Thyroid gland (tissue), 4 donors: ENCODE data around the gene GRIK4. TPM values are rescaled to one million over a fixed set of nuclear protein-coding genes. Genes with fewer than 3 reads are reported as not detected.

Experiments
- DNase-seq, 2 donors: peaks; one replicate each; pipeline ENCODE4 v3.0.0-alpha.2; 2019
- H3K27ac ChIP-seq, 3 donors: fragments of 200-600 bp; sonication (generic); 1 replicate in 2 of 3; 2 replicates in 1 of 3; pipeline ENCODE4 v1.5.1; 2016 to 2019; ENCODE audit warnings: mild to moderate bottlenecking in 1 of 3, moderate library complexity in 1 of 3
- H3K27me3 ChIP-seq: fragments of 200-600 bp; sonication (generic); one replicate; pipeline ENCODE4 v1.5.1; 2019
- H3K36me3 ChIP-seq, 2 donors: fragments of 200-600 bp; sonication (generic); one replicate each; pipeline ENCODE4 v1.5.1; 2016 to 2019
- H3K4me1 ChIP-seq, 2 donors: fragments of 200-600 bp; sonication (generic); one replicate each; pipeline ENCODE4 v1.5.1; 2017 to 2019
- H3K4me3 ChIP-seq, 3 donors: fragments of 200-600 bp; sonication (generic); replicated peaks in 1 of 3; 1 replicate in 2 of 3; 2 replicates in 1 of 3; pipeline ENCODE4 v1.5.1; 2016; ENCODE audit warnings: mild to moderate bottlenecking in 1 of 3
- H3K9me3 ChIP-seq: fragments of 200-600 bp; sonication (generic); one replicate; pipeline ENCODE4 v1.5.1; 2017
- CTCF ChIP-seq, 6 experiments: fragments of 200-600 bp in 3 of 6; fragments of 450-650 bp in 3 of 6; sonication (generic) in 3 of 6; IDR thresholded peaks; one replicate each; pipeline ENCODE4 v1.5.1; 2016 to 2019; ENCODE audit warnings: antibody characterized with exemption in 6 of 6, mild to moderate bottlenecking in 2 of 6, inconsistent platforms in 1 of 6, moderate library complexity in 1 of 6
- POLR2A ChIP-seq, 2 donors: fragments of 450-650 bp; IDR thresholded peaks; one replicate each; pipeline ENCODE4 v1.6.1; 2017; ENCODE audit warnings: antibody characterized with exemption in 2 of 2, mild to moderate bottlenecking in 2 of 2, moderate library complexity in 1 of 2
- WGBS, 2 donors: methylation state at CpG; one replicate each; pipeline ENCODE4 v1.1.5; 2017; 5-methylcytosine and 5-hydroxymethylcytosine counted together
- intact Hi-C: fragments of 100-400 bp; cut with DNase I; formaldehyde crosslinking; loops from one replicate; pipeline ENCODE4 v1.15.1; 2023
- total RNA-seq, 4 donors: library from RNA; depleted of rRNA; stranded (reverse); fragments of >200 nt; gene quantifications; one replicate each; pipeline ENCODE4 v1.2.3, GENCODE V29; 2016

Gene GRIK4
- total RNA-seq, 4 donors from 2014 or later, result 0.54 to 3.7 (median 0.99) TPM

DNA sequence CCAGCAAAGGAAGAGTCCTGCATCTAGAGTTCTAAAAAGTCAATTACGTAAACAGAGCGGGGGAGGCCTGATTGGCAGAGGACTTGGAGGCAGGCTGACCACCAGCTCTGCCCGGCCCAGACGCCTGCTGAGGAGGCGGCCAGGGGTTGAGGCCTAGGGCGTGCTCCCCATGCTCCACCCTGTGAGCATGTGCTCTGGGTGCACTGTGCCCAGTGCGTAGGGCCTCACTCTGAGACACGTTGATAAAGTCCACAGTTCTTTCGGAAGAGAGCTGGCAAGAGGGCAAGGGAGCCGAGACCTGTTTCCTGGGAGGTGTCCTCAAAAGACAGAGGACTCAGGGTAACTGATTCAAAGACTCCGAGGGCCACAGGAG is 25.2 kb downstream of the GRIK4 start:
- DNase-seq, result no peak
- 91 to 97% methylated on average over 11 of the region's 11 CpGs for WGBS, 2 donors
- intact Hi-C loops, result no loop called here
- Histone ChIP-seq H3K27me3 (no peaks in the 10 kb centered on the region), H3K4me3 (no peak overlapping the region), H3K9me3 (no peaks in the 10 kb centered on the region), H3K27ac (no peak overlapping the region), H3K36me3 (no peaks in the 10 kb centered on the region), H3K4me1 (peaks cover 21 to 35% of the 10 kb centered on the region in 2 donors)
- TF ChIP-seq POLR2A (IDR thresholded peaks at IDR 0.05) (no peak), CTCF (IDR thresholded peaks at IDR 0.05) (no peak)

DNA sequence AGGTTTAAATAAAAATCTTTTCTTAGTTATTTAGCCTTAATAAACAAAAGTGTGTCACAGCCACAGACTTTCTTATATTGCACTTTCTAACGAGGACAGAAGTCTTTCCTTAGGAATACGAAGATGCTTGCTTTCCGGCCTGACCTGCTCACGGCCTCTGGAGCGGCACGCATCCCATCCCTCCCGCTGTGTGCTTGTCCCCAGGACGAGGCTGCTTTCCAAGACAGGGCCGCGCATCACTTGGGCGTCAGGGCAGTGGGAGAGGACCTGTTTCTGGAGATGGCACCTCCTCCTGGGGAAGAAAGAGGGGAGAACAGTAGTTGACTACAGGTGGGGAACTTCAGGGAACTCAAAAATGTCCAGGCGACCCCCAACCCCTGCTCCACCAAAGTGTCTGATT is 26.4 kb downstream of the GRIK4 start:
- intact Hi-C loops, result no loop called here
- Histone ChIP-seq H3K27me3 (no peaks in the 10 kb centered on the region), H3K27ac (no peak overlapping the region), H3K4me3 (no peak overlapping the region), H3K36me3 (no peaks in the 10 kb centered on the region), H3K9me3 (no peaks in the 10 kb centered on the region), H3K4me1 (peaks cover 9 to 23% of the 10 kb centered on the region in 2 donors)
- no peak for DNase-seq
- TF ChIP-seq CTCF (IDR thresholded peaks at IDR 0.05), result no peak
- no peak for TF ChIP-seq POLR2A (IDR thresholded peaks at IDR 0.05)
- 91 to 93% methylated on average over 12 of the region's 12 CpGs for WGBS, 2 donors

DNA sequence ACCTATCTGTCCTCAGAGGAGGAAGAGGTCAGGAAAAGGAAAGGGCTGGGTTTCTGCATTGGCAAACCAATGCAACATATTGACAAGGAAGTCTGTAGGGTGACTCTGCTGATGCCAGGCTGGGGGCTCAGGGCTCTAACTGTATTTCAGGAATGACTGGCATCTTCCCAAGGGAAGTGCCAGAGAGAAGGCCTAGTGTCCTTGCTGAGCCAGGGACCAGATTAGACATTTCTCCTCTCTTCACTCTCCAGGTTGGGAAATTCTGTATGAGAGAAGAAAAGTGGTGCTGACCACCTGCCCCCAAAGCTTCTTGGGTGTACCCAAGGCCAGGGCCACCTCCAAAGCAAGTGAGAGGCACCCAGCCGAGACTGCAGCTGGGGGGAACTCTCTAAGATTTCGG is 27.2 kb downstream of the GRIK4 start:
- Histone ChIP-seq H3K4me1 (peaks cover 9 to 20% of the 10 kb centered on the region in 2 donors), H3K27me3 (no peaks in the 10 kb centered on the region), H3K27ac (no peak overlapping the region), H3K4me3 (no peak overlapping the region), H3K36me3 (no peaks in the 10 kb centered on the region), H3K9me3 (no peaks in the 10 kb centered on the region)
- intact Hi-C loops, result no loop called here
- 71 to 82% methylated on average over 2 of the region's 2 CpGs for WGBS, 2 donors
- no peak for DNase-seq
- TF ChIP-seq CTCF (IDR thresholded peaks at IDR 0.05) (no peak), POLR2A (IDR thresholded peaks at IDR 0.05) (no peak)

- intact Hi-C loops, result no loop called here
- 78 to 82% methylated on average over 9 of the region's 9 CpGs for WGBS, 2 donors
- TF ChIP-seq POLR2A (IDR thresholded peaks at IDR 0.05), result no peak
- no peak for TF ChIP-seq CTCF (IDR thresholded peaks at IDR 0.05)
Measured at GRCh38 chr11:120539667-120540369, 28.3 kb downstream of the GRIK4 start.

DNA sequence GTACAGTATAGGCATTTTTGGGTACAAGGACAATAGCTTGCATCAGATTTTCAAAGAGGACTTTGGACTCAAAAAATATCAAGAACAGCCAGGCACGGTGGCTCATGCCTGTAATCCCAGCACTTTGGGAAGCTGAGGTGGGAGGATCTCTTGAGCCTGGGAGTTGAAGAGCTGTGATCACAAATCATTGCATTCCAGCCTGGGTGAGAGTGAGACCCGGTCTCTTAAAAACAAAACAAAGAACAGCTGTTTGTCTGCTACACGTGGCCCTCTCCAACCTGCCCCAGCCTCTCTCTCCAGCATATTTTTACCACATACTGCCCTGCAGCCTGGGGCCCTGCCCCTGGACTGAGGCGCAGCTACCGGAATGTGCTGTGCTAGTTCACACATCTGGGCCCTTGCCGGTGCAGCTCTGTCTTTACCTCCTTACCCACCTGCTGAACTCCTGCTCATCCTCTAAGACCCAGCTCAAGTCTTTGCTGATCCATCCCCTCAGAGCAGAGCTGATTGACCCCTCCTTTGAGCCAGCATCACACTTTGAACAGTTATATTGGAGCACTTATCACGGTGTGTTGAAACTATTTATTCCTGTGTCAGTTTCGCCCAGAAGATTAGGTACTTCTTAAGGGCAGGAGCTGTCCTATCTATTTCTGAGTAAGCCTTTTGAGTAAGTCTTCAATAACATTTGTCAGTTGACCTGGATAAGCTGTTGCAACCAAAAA is 29.4 kb downstream of the GRIK4 start:
- peak overlapping the region in 2 of 3 donors; percentile 13 to 71 for H3K27ac ChIP-seq
- H3K27me3 ChIP-seq, result no peaks in the 10 kb centered on the region
- H3K4me3 ChIP-seq, result no peak overlapping the region
- DNase-seq, result peak; percentile 51 to 58
- no peaks in the 10 kb centered on the region for H3K9me3 ChIP-seq
- TF ChIP-seq CTCF (IDR thresholded peaks at IDR 0.05) (no peak), POLR2A (IDR thresholded peaks at IDR 0.05) (no peak)
- intact Hi-C loops, result no loop called here
- H3K4me1 ChIP-seq, result peaks cover 9 to 20% of the 10 kb centered on the region in 2 donors
- H3K36me3 ChIP-seq, result no peaks in the 10 kb centered on the region
- 38 to 40% methylated on average over 8 of the region's 8 CpGs for WGBS, 2 donors

More at GRCh38 chr11:120539667-120540369, 28.3 kb downstream of the GRIK4 start:
- Histone ChIP-seq H3K27ac (peak overlapping the region in 1 of 3 donors; percentile 6), H3K4me3 (no peak overlapping the region), H3K9me3 (no peaks in the 10 kb centered on the region), H3K4me1 (peaks cover 9 to 20% of the 10 kb centered on the region in 2 donors), H3K27me3 (no peaks in the 10 kb centered on the region), H3K36me3 (no peaks in the 10 kb centered on the region)
- peak; percentile 45 to 49 for DNase-seq
